GM11168 (cell line): ENCODE measurements around the gene MUC2.

Experiments
- in situ Hi-C: fragments of 300-500 bp; cut with MboI; formaldehyde crosslinking; loops from one replicate; pipeline ENCODE4 v1.12.0; 2022; ENCODE audit warnings: low sequenced_read_pairs; ENCODE audit not compliant: unreplicated experiment

The MUC2 gene

DNA sequence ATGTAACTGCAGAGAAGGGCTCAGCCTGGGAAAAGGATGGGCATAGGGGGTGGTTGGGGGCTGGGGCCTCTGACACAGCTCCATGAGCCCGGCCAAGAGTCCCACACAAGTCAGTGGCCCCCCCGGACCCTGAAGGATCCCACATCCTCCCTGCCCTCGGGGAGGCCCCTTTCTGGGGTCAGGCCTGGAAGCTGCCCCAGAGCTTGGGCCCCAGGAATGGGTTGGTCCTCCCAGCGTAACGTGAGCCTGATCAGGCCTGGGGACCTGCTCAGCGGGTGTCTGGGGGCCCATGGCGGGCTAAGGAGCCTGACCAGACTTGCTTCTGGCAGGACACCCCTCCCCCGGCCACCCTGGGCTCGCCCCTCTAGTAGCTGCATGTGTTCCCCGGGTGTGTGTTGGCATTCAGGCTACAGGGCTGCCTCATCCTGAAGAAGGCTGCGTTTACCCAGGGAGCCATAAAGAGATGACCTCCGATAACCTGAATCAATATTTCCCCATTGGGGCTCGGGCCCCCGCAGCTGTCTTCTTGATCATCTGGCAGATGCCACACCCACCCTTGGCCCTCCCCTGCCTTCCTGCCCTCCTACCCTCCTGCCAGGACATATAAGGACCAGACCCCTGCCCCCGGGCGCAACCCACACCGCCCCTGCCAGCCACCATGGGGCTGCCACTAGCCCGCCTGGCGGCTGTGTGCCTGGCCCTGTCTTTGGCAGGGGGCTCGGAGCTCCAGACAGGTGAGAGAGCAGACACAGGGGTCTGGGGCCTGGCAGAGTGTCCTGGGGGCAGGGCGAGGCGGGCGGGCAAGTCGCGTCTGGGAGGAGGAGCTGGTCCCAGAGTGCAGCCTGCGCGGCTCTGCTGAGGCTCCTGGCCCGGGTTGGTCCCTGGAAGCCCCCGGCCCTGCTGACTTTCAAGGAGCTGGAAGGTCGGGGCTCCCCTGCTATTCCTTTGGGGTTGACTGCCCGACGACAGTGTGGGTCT lies at the start of gene MUC2:
MUC2 (plus strand) TSS at position 631 of the 978 bp plus-strand sequence.
- in situ Hi-C loops: no loop called here

DNA sequence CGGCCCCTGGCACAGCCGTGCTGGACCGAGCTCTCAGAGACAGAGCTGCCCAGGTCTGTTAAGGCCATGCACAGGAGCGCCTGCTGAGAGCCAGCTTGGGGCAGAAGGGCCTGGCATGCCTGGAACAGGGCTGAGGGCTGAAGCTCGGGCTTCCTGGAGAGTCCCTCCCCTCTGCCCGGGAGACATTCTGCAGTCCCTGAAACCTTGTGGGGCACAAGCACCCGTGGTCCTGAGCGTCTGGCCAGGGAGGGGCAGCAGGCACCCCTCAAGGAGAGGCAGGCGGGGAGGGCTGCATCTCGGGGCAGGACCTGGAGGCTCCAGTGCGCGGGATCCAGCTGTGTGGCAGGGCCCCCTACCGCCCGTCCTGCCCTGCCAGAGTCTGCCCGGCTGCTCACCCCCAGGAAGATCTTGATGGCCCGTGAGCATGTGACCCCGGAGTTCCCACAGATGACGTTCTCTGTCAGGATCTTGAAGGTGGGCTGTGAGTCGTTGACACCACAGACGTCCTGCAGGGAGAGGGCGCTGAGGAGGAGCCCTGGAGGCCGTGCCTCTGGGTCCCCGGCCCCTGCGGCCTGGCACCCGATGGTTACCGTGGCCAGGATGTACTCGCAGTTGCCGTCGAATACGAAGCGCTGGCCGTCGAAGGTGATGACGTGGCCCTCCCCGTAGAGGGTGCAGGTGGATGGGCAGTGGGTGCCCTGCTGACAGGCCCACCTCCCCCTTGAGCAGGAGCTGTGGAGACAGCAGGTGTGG lies 49.1 kb upstream of the MUC2 start:
- in situ Hi-C loops: no loop called here

- in situ Hi-C loops: no loop called here
Observed at GRCh38 chr11:1026163-1026450, 48.6 kb upstream of the MUC2 start.

- in situ Hi-C loops: no loop called here
Observed at GRCh38 chr11:1026641-1027482, 47.8 kb upstream of the MUC2 start.

- in situ Hi-C loops: no loop called here
Observed at GRCh38 chr11:1027483-1028290, 47.0 kb upstream of the MUC2 start.

GRCh38 chr11:1028291-1028540 lies 46.5 kb upstream of the MUC2 start:
- in situ Hi-C loops: no loop called here

DNA sequence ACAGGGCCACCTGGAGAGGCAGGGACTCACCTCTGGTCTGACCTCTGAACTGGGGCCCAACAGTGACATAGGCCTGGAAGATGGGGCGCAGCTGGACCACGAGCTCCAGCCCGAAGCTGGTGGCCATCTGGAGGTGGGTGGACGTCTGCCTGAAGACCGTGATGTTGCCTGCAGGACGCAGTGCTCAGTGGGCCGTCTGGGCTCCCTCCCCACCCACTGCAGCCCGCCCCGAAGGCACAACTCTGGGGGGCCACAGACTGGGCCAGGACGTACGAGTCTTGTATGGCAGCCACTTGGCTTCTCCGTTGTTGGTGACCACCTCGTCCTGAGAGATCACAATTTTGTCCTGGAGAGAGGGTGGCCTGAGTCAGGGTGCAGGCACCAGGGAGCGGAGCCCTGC lies 46.1 kb upstream of the MUC2 start:
- in situ Hi-C loops: no loop called here

GRCh38 chr11:1029051-1029450 lies 45.6 kb upstream of the MUC2 start:
- in situ Hi-C loops: no loop called here

DNA sequence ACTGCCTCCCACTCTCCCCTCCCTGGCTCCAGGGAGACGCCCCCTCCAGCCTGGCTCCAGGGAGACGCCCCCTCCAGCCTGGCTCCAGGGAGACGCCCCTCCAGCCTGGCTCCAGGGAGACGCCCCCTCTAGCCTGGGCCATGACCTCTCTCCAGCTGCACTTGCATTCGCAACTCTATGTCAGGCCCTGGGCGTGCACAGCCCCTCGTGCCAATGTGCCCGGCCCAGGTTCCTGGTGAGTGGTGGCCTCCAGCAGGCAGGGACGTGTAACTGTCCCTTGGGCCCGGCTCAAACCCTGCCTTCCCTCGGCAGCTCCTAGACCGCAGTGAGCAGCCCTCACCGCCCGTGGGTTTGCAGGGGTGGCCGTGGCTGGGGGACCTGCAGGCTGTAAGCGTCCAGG lies 45.0 kb upstream of the MUC2 start:
- in situ Hi-C loops: no loop called here

- in situ Hi-C loops: no loop called here
Observed at GRCh38 chr11:1030086-1030485, 44.6 kb upstream of the MUC2 start.

GRCh38 chr11:1030556-1030955 lies 44.1 kb upstream of the MUC2 start:
- in situ Hi-C loops: no loop called here

GRCh38 chr11:1031121-1031899 lies 43.4 kb upstream of the MUC2 start:
- in situ Hi-C loops: no loop called here

- in situ Hi-C loops: no loop called here
Observed at GRCh38 chr11:1032310-1032891, 42.3 kb upstream of the MUC2 start.

DNA sequence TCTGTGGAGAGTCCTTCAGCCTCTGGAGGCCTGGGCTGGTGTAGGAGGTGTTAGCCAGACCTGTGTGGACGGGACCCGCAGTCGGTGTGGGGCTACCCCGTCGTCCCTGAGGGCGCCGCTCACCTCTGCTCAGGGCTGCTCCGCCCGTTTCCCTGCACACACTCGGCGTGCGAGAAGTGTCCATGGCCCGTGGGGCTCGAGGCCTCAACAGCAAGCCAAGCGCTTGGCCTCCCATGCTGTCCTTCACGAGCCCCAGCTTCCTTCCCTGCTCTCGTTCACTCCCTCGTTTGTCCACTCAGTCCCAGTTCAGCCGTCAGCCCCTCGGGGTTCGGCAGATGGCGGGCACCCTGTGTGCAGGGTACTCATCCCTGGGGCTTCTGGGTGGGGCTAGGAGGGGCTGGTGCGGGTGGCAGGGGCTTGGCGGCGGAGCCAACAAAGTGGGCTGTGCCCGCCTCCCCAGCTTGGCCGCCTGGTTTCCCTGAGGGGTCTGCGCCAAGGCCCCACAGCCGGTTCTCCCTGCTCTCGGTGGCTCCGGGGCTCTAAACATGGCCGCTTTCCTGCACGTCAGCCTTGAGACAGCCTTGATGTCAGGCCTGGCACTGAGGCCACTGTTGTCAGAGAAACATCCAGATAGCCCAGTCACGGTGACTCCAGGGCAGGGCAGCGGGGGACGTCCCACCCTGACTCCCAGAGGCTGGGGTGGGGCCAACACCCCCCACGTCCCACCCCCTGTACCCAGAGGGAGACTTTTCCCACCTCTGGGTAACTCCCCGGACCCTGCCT lies 41.5 kb upstream of the MUC2 start:
- in situ Hi-C loops: no loop called here

DNA sequence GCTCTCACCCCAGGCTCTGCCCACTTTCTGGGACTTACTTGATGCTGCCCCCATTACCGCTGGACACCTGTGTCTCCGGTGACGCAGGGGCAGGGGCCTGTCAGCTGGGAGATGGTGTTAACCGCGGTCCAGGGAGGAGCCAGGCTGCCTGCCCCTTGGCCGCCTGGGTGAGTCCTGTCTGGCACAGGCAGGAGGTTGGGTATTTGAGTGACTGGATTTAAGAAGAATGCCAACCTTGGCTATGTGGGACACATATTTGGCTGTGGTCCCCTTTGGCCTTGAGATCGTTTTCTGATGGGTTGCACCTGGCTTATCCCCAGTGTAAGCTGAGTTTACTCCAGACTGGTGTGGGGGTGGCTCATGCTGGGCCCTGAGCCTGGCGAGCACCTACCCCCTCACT lies 40.7 kb upstream of the MUC2 start:
- in situ Hi-C loops: no loop called here

GRCh38 chr11:1034456-1035295 lies 40.0 kb upstream of the MUC2 start:
- in situ Hi-C loops: no loop called here

- in situ Hi-C loops: no loop called here
Observed at GRCh38 chr11:1035577-1036283, 38.9 kb upstream of the MUC2 start.
